Measurements from ENCODE around the gene CACNG1.

DNA sequence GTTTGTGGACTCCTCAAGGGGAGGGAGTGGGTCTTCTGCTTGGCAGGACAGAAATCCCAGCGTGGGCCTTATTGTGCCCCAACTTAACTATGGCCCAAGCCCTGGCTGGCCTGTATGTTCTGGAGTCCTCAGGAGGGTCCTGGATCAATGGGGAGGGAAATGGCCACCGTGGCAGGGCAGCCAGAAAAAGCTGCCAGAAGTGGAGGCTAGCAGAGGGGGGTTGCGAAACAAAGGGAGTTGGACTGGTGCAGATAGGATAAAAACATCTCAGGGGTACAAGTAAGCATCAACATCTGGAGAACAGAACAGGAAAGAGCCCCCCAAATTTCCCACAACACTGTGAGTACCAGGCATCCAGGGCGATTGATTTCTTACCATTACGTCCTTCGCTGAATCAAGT is 3.7 kb upstream of the CACNG1 start:
- no peak for TF ChIP-seq EZH2 (IDR thresholded peaks at IDR 0.05; ENCODE audit: borderline replicate concordance, low read depth, low read length, severe bottlenecking)
- TF ChIP-seq, protein P1, sequence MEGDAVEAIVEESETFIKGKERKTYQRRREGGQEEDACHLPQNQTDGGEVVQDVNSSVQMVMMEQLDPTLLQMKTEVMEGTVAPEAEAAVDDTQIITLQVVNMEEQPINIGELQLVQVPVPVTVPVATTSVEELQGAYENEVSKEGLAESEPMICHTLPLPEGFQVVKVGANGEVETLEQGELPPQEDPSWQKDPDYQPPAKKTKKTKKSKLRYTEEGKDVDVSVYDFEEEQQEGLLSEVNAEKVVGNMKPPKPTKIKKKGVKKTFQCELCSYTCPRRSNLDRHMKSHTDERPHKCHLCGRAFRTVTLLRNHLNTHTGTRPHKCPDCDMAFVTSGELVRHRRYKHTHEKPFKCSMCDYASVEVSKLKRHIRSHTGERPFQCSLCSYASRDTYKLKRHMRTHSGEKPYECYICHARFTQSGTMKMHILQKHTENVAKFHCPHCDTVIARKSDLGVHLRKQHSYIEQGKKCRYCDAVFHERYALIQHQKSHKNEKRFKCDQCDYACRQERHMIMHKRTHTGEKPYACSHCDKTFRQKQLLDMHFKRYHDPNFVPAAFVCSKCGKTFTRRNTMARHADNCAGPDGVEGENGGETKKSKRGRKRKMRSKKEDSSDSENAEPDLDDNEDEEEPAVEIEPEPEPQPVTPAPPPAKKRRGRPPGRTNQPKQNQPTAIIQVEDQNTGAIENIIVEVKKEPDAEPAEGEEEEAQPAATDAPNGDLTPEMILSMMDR (IDR thresholded peaks at IDR 0.05; ENCODE audit: borderline replicate concordance, extremely low read depth, low read length, poor library complexity, severe bottlenecking): no peak
